Osteoblast (primary cell): ENCODE results near the gene SLC25A19. TPM values are rescaled to one million over a fixed set of nuclear protein-coding genes. Genes with fewer than 3 reads are reported as not detected.

ENCODE experiments used
- DNase-seq: peaks from one replicate; pipeline ENCODE4 v3.0.0; 2011; ENCODE audit warnings: low spot score, mixed read lengths; ENCODE audit not compliant: insufficient read length; ENCODE audit errors: missing footprints
- H2AFZ ChIP-seq: 2 replicates; pipeline ENCODE4 v1.6.0; 2011; ENCODE audit warnings: mild to moderate bottlenecking, low read length
- H3K27ac ChIP-seq: 2 replicates; pipeline ENCODE4 v1.5.1; 2011; ENCODE audit warnings: mild to moderate bottlenecking, low read depth, low read length, moderate library complexity
- H3K27me3 ChIP-seq: 2 replicates; pipeline ENCODE4 v1.6.0; 2012; ENCODE audit warnings: mild to moderate bottlenecking, control low read depth, inconsistent platforms, low read length, moderate library complexity; ENCODE audit not compliant: insufficient read depth
- H3K36me3 ChIP-seq: 2 replicates; pipeline ENCODE4 v1.5.1; 2011; ENCODE audit warnings: mild to moderate bottlenecking, low read length, control low read depth, moderate library complexity; ENCODE audit not compliant: insufficient read depth
- H3K4me1 ChIP-seq: 2 replicates; pipeline ENCODE4 v1.5.1; 2011; ENCODE audit warnings: mild to moderate bottlenecking, low read length, control low read depth, moderate library complexity; ENCODE audit not compliant: insufficient read depth
- H3K4me2 ChIP-seq: 2 replicates; pipeline ENCODE4 v1.6.0; 2011; ENCODE audit warnings: mild to moderate bottlenecking, low read length; ENCODE audit not compliant: insufficient read depth
- H3K4me3 ChIP-seq: fragments of 200-600 bp; sonication (generic); 3 replicates; pipeline ENCODE4 v1.5.1; 2012; ENCODE audit warnings: mild to moderate bottlenecking, low read length, inconsistent platforms; ENCODE audit not compliant: insufficient read depth
- H3K79me2 ChIP-seq: 2 replicates; pipeline ENCODE4 v1.6.0; 2012; ENCODE audit warnings: mild to moderate bottlenecking, low read length, control low read depth, inconsistent platforms; ENCODE audit not compliant: insufficient read depth
- H3K9me3 ChIP-seq: 2 replicates; pipeline ENCODE4 v1.5.1; 2011; ENCODE audit warnings: low read depth, low read length, control low read depth
- H4K20me1 ChIP-seq: 2 replicates; pipeline ENCODE4 v1.6.0; 2012; ENCODE audit warnings: mild to moderate bottlenecking, low read length, control low read depth; ENCODE audit not compliant: insufficient read depth
- CTCF ChIP-seq: IDR thresholded peaks from 2 replicates; pipeline ENCODE4 v1.5.1; 2011; ENCODE audit warnings: mild to moderate bottlenecking, low read depth, low read length, moderate library complexity; ENCODE audit errors: extremely low read depth
- total RNA-seq: library from RNA; depleted of rRNA; stranded (reverse); fragments of >200 nt; gene quantifications from 2 replicates; pipeline ENCODE4 v1.2.3, GENCODE V29; 2012

Gene SLC25A19
- total RNA-seq, 1 donor, result 4.7 TPM

GRCh38 chr17:75227729-75228128 is 61.5 kb downstream of the SLC25A19 start:
- Histone ChIP-seq H3K27ac (no peak overlapping the region), H3K4me3 (no peak overlapping the region), H3K27me3 (no peaks in the 10 kb centered on the region), H2AFZ (no peak overlapping the region), H3K9me3 (no peaks in the 10 kb centered on the region), H3K4me2 (no peak overlapping the region), H3K79me2 (no peaks in the 10 kb centered on the region), H3K4me1 (no peaks in the 10 kb centered on the region), H3K36me3 (peaks cover 58% of the 10 kb centered on the region), H4K20me1 (peaks cover 8% of the 10 kb centered on the region)
- no peak for TF ChIP-seq CTCF
- DNase-seq, result no peak

- no peak overlapping the region for H3K4me3 ChIP-seq
- H3K9me3 ChIP-seq, result no peaks in the 10 kb centered on the region
- no peak for DNase-seq
- H3K27ac ChIP-seq, result no peak overlapping the region
- H3K4me1 ChIP-seq, result no peaks in the 10 kb centered on the region
- peaks cover 5% of the 10 kb centered on the region for H4K20me1 ChIP-seq
- no peak for TF ChIP-seq CTCF
- H2AFZ ChIP-seq, result no peak overlapping the region
- peaks cover 46% of the 10 kb centered on the region for H3K36me3 ChIP-seq
- H3K4me2 ChIP-seq, result no peak overlapping the region
- H3K79me2 ChIP-seq, result peaks cover 7% of the 10 kb centered on the region
- H3K27me3 ChIP-seq, result no peaks in the 10 kb centered on the region
Observed at GRCh38 chr17:75225016-75225415, 64.2 kb downstream of the SLC25A19 start.

Other genes starting within 250 kb of the SLC25A19 start
- 240 and 278 TPM in 2 replicates for gene ATP5PD, start 242.5 kb downstream of the SLC25A19 start, total RNA-seq
- 19.7 and 20.3 TPM in 2 replicates for gene KCTD2, start 242.2 kb downstream of the SLC25A19 start, total RNA-seq
- gene SLC16A5, start 201.5 kb downstream of the SLC25A19 start, total RNA-seq, result 16.3 and 19.2 TPM in 2 replicates
- gene ARMC7, start 179.5 kb downstream of the SLC25A19 start, total RNA-seq, result 3.2 and 3.3 TPM in 2 replicates
- 48.1 and 53.9 TPM in 2 replicates for gene NT5C, start 157.7 kb downstream of the SLC25A19 start, total RNA-seq
- 55.7 and 60.8 TPM in 2 replicates for gene JPT1, start 134.9 kb downstream of the SLC25A19 start, total RNA-seq
- 92.6 and 96.4 TPM in 2 replicates for gene SUMO2, start 106.5 kb downstream of the SLC25A19 start, total RNA-seq
- 26.4 and 26.5 TPM in 2 replicates for gene NUP85, start 83.8 kb downstream of the SLC25A19 start, total RNA-seq
- 9.0 and 12.1 TPM in 2 replicates for gene GGA3, start 27.8 kb downstream of the SLC25A19 start, total RNA-seq
- 43.6 and 45.6 TPM in 2 replicates for gene MRPS7, start 27.6 kb downstream of the SLC25A19 start, total RNA-seq
- 8.7 and 9.4 TPM in 2 replicates for gene MIF4GD, start 18.2 kb downstream of the SLC25A19 start, total RNA-seq
- gene GRB2, start 116.2 kb upstream of the SLC25A19 start, total RNA-seq, result 68.8 and 69.0 TPM in 2 replicates
- gene TMEM94, start 167.2 kb upstream of the SLC25A19 start, total RNA-seq, result 33.3 and 38.0 TPM in 2 replicates
- 8.7 and 10.3 TPM in 2 replicates for gene CASKIN2, start 226.1 kb upstream of the SLC25A19 start, total RNA-seq
- gene TSEN54, start 227.1 kb upstream of the SLC25A19 start, total RNA-seq, result 9.7 and 10.9 TPM in 2 replicates
- 0.36 and 0.59 TPM in 2 replicates for gene LLGL2, start 236.3 kb upstream of the SLC25A19 start, total RNA-seq